ENCODE measurements around the gene ZNF521.

GRCh38 chr18:25080211-25080610, 271.8 kb downstream of the ZNF521 start:
- TF ChIP-seq, protein P1, sequence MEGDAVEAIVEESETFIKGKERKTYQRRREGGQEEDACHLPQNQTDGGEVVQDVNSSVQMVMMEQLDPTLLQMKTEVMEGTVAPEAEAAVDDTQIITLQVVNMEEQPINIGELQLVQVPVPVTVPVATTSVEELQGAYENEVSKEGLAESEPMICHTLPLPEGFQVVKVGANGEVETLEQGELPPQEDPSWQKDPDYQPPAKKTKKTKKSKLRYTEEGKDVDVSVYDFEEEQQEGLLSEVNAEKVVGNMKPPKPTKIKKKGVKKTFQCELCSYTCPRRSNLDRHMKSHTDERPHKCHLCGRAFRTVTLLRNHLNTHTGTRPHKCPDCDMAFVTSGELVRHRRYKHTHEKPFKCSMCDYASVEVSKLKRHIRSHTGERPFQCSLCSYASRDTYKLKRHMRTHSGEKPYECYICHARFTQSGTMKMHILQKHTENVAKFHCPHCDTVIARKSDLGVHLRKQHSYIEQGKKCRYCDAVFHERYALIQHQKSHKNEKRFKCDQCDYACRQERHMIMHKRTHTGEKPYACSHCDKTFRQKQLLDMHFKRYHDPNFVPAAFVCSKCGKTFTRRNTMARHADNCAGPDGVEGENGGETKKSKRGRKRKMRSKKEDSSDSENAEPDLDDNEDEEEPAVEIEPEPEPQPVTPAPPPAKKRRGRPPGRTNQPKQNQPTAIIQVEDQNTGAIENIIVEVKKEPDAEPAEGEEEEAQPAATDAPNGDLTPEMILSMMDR (conservative IDR thresholded peaks at IDR 0.05) = no peak
- TF ChIP-seq EZH2 (IDR thresholded peaks at IDR 0.05; ENCODE audit: low read depth) = no peak

Data from PC-9 (cell line).